Common myeloid progenitor, CD34-positive (primary cell): Measurements from ENCODE around the gene TMEM92. TPM values are rescaled to one million over a fixed set of nuclear protein-coding genes. Genes with fewer than 3 reads are reported as not detected.

Experiments used
- CTCF ChIA-PET: fragments of 350-600 bp; sonication (Branson Sonifier 250); formaldehyde crosslinking; loops from one replicate; lab custom pipeline; 2021; ENCODE audit warnings: antibody characterized with exemption; lab: Charles Lee
- POLR2A ChIA-PET: fragments of 350-600 bp; sonication (Branson Sonifier 250); formaldehyde crosslinking; loops from one replicate; lab custom pipeline; 2021; ENCODE audit warnings: antibody characterized with exemption; lab: Charles Lee
- DNase-seq, 3 donors: peaks; one replicate each; pipeline versions ENCODE4 v3.0.0 to v3.0.0-alpha.2; 2013
- H3K27ac ChIP-seq, 2 experiments: 1 replicate in 1 of 2; 2 replicates in 1 of 2; pipeline ENCODE4 v1.7.0; 2013; ENCODE audit warnings: inconsistent platforms in 2 of 2, low read length in 2 of 2, mild to moderate bottlenecking in 2 of 2, low read depth in 1 of 2, moderate library complexity in 1 of 2; ENCODE audit not compliant: severe bottlenecking in 2 of 2, insufficient read depth in 1 of 2, poor library complexity in 1 of 2
- H3K27me3 ChIP-seq, 5 experiments: replicated peaks in 2 of 5; 1 replicate in 3 of 5; 2 replicates in 2 of 5; pipeline versions ENCODE4 v1.6.1 to v1.7.0; 2013; ENCODE audit warnings: low read length in 4 of 5, mild to moderate bottlenecking in 2 of 5, moderate library complexity in 2 of 5, inconsistent platforms in 1 of 5; ENCODE audit not compliant: insufficient read depth in 5 of 5, control insufficient read depth in 4 of 5
- H3K36me3 ChIP-seq, 4 experiments: 1 replicate in 2 of 4; 2 replicates in 2 of 4; pipeline versions ENCODE4 v1.6.1 to v1.7.0; 2013; ENCODE audit warnings: low read length in 3 of 4, control low read depth in 1 of 4, mild to moderate bottlenecking in 1 of 4; ENCODE audit not compliant: control insufficient read depth in 4 of 4, insufficient read depth in 4 of 4
- H3K4me1 ChIP-seq, 4 experiments: 1 replicate in 3 of 4; 2 replicates in 1 of 4; pipeline versions ENCODE4 v1.6.1 to v1.7.1; 2013; ENCODE audit warnings: low read length in 3 of 4, mild to moderate bottlenecking in 3 of 4, control low read depth in 1 of 4, inconsistent platforms in 1 of 4, moderate library complexity in 1 of 4; ENCODE audit not compliant: control insufficient read depth in 4 of 4, insufficient read depth in 4 of 4; ENCODE audit errors: control extremely low read depth in 1 of 4
- H3K4me3 ChIP-seq, 7 experiments: 1 replicate in 4 of 7; 2 replicates in 3 of 7; pipeline versions ENCODE4 v1.5.1 to v1.7.0; 2013; ENCODE audit warnings: mild to moderate bottlenecking in 7 of 7, low read length in 6 of 7, moderate library complexity in 6 of 7, inconsistent platforms in 2 of 7, low read depth in 2 of 7, control low read depth in 1 of 7; ENCODE audit not compliant: insufficient read depth in 4 of 7, control insufficient read depth in 1 of 7; ENCODE audit errors: extremely low read depth in 1 of 7
- H3K9me3 ChIP-seq, 5 experiments: 1 replicate in 4 of 5; 2 replicates in 1 of 5; pipeline versions ENCODE4 v1.6.1 to v1.7.1; 2013; ENCODE audit warnings: low read length in 4 of 5, mild to moderate bottlenecking in 2 of 5, inconsistent platforms in 1 of 5, low read depth in 1 of 5, moderate library complexity in 1 of 5; ENCODE audit not compliant: control insufficient read depth in 4 of 5, insufficient read depth in 2 of 5; ENCODE audit errors: control extremely low read depth in 1 of 5
- WGBS: methylation state at CpG from one replicate; pipeline ENCODE4 v1.1.5; 2013; ENCODE audit not compliant: insufficient coverage; 5-methylcytosine and 5-hydroxymethylcytosine counted together
- polyA plus RNA-seq: library from polyadenylated mRNA; unstranded; fragments of 120-200 nt; gene quantifications from one replicate; pipeline ENCODE4 v1.2.1, GENCODE V29; 2013

Gene TMEM92
- polyA plus RNA-seq, result 1.6 TPM

DNA sequence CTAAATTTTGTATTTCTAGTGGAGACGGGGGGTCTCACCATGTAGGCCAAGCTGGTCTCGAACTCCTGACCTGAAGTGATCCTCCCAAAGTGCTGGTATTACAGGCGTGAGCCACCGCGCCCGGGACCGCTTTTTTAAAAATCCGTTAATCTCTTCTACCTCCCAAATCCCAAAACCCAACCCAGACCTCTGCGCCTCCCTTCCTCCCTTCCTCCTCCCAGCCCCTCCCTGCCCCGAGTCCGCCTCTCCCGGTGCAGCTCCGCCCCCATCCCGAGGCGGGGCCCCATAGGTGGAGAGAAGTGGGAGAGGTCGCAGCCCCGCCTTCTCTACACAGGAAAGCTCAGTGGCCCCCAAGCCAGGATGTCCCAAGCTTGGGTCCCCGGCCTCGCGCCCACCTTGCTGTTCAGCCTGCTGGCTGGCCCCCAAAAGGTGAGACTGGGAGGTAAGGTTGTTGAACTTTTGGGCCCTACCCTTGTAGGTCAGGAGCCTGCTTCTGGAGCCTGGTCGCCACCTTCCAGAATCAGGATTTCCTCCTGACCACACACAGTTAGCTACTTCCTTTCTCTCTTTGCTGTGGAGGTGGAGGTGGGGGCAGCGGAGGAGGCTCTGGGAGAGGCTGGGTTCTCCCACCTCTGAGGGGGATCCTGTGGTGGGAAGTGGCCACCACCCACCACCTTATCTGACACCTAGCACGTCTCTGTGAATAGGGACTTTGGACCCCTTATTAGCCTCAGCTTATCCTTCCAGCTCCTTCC is at the start of gene TMEM92:
Gene TMEM92 (plus strand): TSS at position 325 of the 755 bp plus-strand sequence. CDS start 36 bp downstream, at position 361.
- H3K27me3 ChIP-seq, result peaks cover 0 to 3% (median 0%) of the 10 kb centered on the region in 5 experiments
- peak in 1 of 3 donors; percentile 22 for DNase-seq
- peaks cover 0 to 42% (median 33%) of the 10 kb centered on the region in 4 experiments for H3K4me1 ChIP-seq
- no peak within 1 kb of the TSS for H3K27ac ChIP-seq
- H3K9me3 ChIP-seq, result no peaks in the 10 kb centered on the region
- WGBS, result 4% methylated on average over 10 of the region's 23 CpGs
- ChIA-PET POLR2A (no interaction called here), CTCF (interaction anchor here (0.5 to 15.2 kb wide), 16 partner anchors 8 to 209 kb away, joined by 3 to 184 read pairs (median 6); partner anchors contain the start of gene COL1A1)
- H3K4me3 ChIP-seq, result peak within 1 kb of the TSS in 5 of 7 experiments; percentile 11 to 77 (median 63)
- H3K36me3 ChIP-seq, result no peaks in the 10 kb centered on the region

GRCh38 chr17:50225701-50226240 is 48.5 kb upstream of the TMEM92 start:
- H3K9me3 ChIP-seq, result peaks cover 0 to 16% (median 3%) of the 10 kb centered on the region in 5 experiments
- H3K4me1 ChIP-seq, result peaks cover 0 to 15% (median 4%) of the 10 kb centered on the region in 4 experiments
- ChIA-PET POLR2A (no interaction called here), CTCF (interaction anchor here (1.2 to 1.6 kb wide), 2 partner anchors 10 to 12 kb away, joined by 6 to 8 read pairs; no protein-coding TSS in a partner anchor)
- no peak overlapping the region for H3K4me3 ChIP-seq
- no peaks in the 10 kb centered on the region for H3K36me3 ChIP-seq
- 83% methylated on average over 3 of the region's 3 CpGs for WGBS
- DNase-seq, result no peak
- H3K27ac ChIP-seq, result no peak overlapping the region
- no peaks in the 10 kb centered on the region for H3K27me3 ChIP-seq

DNA sequence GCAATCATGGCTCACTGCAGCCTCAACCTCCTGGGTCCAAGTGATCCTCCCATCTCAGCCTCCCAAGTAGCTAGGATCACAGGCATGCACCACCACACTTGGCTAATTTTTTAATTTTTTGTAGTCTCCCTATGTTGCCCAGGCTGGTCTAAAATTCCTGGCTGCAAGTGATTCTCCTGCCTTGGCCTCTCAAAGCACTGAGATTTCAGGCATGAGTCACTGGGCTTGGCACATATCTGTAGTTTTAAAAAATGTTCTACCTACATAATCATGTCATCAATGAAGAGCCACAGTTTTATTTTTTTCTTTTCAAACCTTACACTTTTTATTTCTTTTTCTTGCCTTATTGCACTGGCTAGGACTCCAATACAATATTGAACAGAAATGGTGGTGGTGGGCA is 39.7 kb upstream of the TMEM92 start:
- CTCF ChIA-PET, result no interaction called here
- POLR2A ChIA-PET, result no interaction called here
- Histone ChIP-seq H3K4me3 (no peak overlapping the region), H3K4me1 (peaks cover 0 to 6% (median 4%) of the 10 kb centered on the region in 4 experiments), H3K27me3 (peaks cover 0 to 6% (median 3%) of the 10 kb centered on the region in 5 experiments), H3K36me3 (no peaks in the 10 kb centered on the region), H3K27ac (no peak overlapping the region), H3K9me3 (peaks cover 0 to 6% (median 0%) of the 10 kb centered on the region in 5 experiments)
- no peak for DNase-seq

GRCh38 chr17:50237901-50238300 is 36.4 kb upstream of the TMEM92 start:
- POLR2A ChIA-PET, result no interaction called here
- WGBS, result 52% methylated on average over 2 of the region's 2 CpGs
- no peak overlapping the region for H3K4me3 ChIP-seq
- peaks cover 0 to 6% (median 3%) of the 10 kb centered on the region in 5 experiments for H3K27me3 ChIP-seq
- DNase-seq, result no peak
- H3K9me3 ChIP-seq, result peaks cover 0 to 6% (median 0%) of the 10 kb centered on the region in 5 experiments
- no peaks in the 10 kb centered on the region for H3K36me3 ChIP-seq
- H3K4me1 ChIP-seq, result peaks cover 3 to 13% (median 7%) of the 10 kb centered on the region in 4 experiments
- CTCF ChIA-PET, result interaction anchor here (1.2 to 1.9 kb wide), 2 partner anchors 28 to 36 kb away, joined by 3 to 5 read pairs; partner anchors contain the start of gene COL1A1
- no peak overlapping the region for H3K27ac ChIP-seq

DNA sequence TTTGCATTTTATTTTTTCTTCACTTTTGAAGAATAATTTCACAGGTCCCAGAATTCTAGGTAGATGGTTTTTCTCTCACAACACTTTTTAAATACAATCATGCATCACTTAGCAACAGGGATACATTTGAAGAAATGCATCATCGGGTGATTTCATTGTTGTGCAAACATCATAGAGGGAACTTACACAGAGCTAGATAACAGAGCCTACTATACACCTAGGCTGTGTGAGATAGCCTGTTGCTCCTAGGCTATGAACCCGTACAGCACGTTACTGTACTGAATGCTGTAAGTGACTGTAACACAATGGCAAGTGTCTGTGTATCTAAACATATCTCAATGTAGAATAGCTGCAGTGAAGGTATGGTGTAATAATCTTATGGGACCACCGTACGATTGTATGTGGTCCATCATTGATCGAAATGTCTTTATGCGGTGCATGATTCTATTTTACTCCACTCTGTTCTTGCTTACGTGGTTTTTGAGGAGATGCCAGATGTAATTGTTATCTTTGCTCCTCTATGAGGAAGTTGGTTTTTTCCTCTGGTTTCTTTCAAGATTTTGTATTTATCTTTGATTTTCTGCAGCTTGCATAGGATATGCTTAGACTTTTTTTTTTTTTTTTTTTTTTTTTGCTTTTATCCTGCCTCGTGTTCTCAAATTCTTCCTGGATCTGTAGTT is 35.5 kb upstream of the TMEM92 start:
- POLR2A ChIA-PET, result interaction anchor here (0.6 kb wide), 1 partner anchor 183 kb away, joined by 3 read pairs; no protein-coding TSS in a partner anchor
- CTCF ChIA-PET, result interaction anchor here (1.2 to 1.9 kb wide), 3 partner anchors 11 to 37 kb away, joined by 3 to 5 read pairs (median 3); partner anchors contain the start of gene COL1A1
- H3K9me3 ChIP-seq, result peaks cover 0 to 6% (median 0%) of the 10 kb centered on the region in 5 experiments
- H3K4me1 ChIP-seq, result peaks cover 3 to 13% (median 7%) of the 10 kb centered on the region in 4 experiments
- peak; percentile 10 to 44 (median 28) for DNase-seq
- no peak overlapping the region for H3K4me3 ChIP-seq
- H3K27ac ChIP-seq, result no peak overlapping the region
- 41% methylated on average over 6 of the region's 9 CpGs for WGBS
- H3K27me3 ChIP-seq, result peaks cover 0 to 6% (median 3%) of the 10 kb centered on the region in 5 experiments
- no peaks in the 10 kb centered on the region for H3K36me3 ChIP-seq

- POLR2A ChIA-PET, result interaction anchor here (0.6 to 0.7 kb wide), 3 partner anchors 16 to 67 kb away, joined by 4 to 7 read pairs (median 4); no protein-coding TSS in a partner anchor
- H3K36me3 ChIP-seq, result no peaks in the 10 kb centered on the region
- DNase-seq, result peak; percentile 8 to 65 (median 44)
- peaks cover 3 to 13% (median 7%) of the 10 kb centered on the region in 4 experiments for H3K4me1 ChIP-seq
- WGBS, result 17% methylated on average over 1 of the region's 4 CpGs
- H3K27ac ChIP-seq, result no peak overlapping the region
- no peak overlapping the region for H3K4me3 ChIP-seq
- no peaks in the 10 kb centered on the region for H3K9me3 ChIP-seq
- H3K27me3 ChIP-seq, result peaks cover 0 to 6% (median 2%) of the 10 kb centered on the region in 5 experiments
- CTCF ChIA-PET, result interaction anchor here (0.6 to 1.6 kb wide), 5 partner anchors 13 to 1270 kb away, joined by 3 to 6 read pairs (median 3); no protein-coding TSS in a partner anchor
Observed at GRCh38 chr17:50239937-50240336, 34.3 kb upstream of the TMEM92 start.
